GM19023 (cell line): ENCODE data around the gene MYPN.

Source experiments
- ATAC-seq: cut with Tn5 transposase; IDR thresholded peaks from one replicate; pipeline ENCODE4 v1.9.1; 2021; ENCODE audit warnings: mild to moderate bottlenecking, moderate library complexity; ENCODE audit not compliant: unreplicated experiment

MYPN gene

GRCh38 chr10:68088740-68089139 lies 20.5 kb upstream of the MYPN start:
- ATAC-seq: no peak

- ATAC-seq: no peak
These were observed 18.7 kb upstream of the MYPN start for GRCh38 chr10:68090586-68090985.

GRCh38 chr10:68092512-68092911 lies 16.8 kb upstream of the MYPN start:
- no peak for ATAC-seq

- no peak for ATAC-seq
These were observed 14.1 kb upstream of the MYPN start for GRCh38 chr10:68095153-68095552.

GRCh38 chr10:68096913-68097516 lies 12.3 kb upstream of the MYPN start:
- no peak for ATAC-seq

- no peak for ATAC-seq
These were observed 9.6 kb upstream of the MYPN start for GRCh38 chr10:68099736-68100135.

GRCh38 chr10:68101066-68101465 lies 8.2 kb upstream of the MYPN start:
- no peak for ATAC-seq

- no peak for ATAC-seq
These were observed 5.9 kb upstream of the MYPN start for GRCh38 chr10:68103261-68103878.

- ATAC-seq: no peak
These were observed 5.4 kb upstream of the MYPN start for GRCh38 chr10:68103901-68104300.

- ATAC-seq: no peak
These were observed 3.5 kb upstream of the MYPN start for GRCh38 chr10:68105820-68106219.

- ATAC-seq: no peak
These were observed 2.6 kb upstream of the MYPN start for GRCh38 chr10:68106656-68107055.

- no peak for ATAC-seq
These were observed 1.6 kb upstream of the MYPN start for GRCh38 chr10:68107651-68108050.

GRCh38 chr10:68108051-68108450 lies 1.2 kb upstream of the MYPN start:
- ATAC-seq: no peak

- no peak for ATAC-seq
These were observed 635 bp upstream of the MYPN start for GRCh38 chr10:68108653-68109052.

- no peak for ATAC-seq
These were observed 739 bp downstream of the MYPN start for GRCh38 chr10:68110027-68110426.

- ATAC-seq: no peak
These were observed 2.3 kb downstream of the MYPN start for GRCh38 chr10:68111584-68111983.

GRCh38 chr10:68112837-68113236 lies 3.5 kb downstream of the MYPN start:
- no peak for ATAC-seq

- no peak for ATAC-seq
These were observed 9.4 kb downstream of the MYPN start for GRCh38 chr10:68118657-68119056.

- no peak for ATAC-seq
These were observed 11.9 kb downstream of the MYPN start for GRCh38 chr10:68121020-68121743.

- no peak for ATAC-seq
These were observed 12.6 kb downstream of the MYPN start for GRCh38 chr10:68121852-68122251.

GRCh38 chr10:68124718-68125117 lies 15.4 kb downstream of the MYPN start:
- no peak for ATAC-seq

- no peak for ATAC-seq
These were observed 16.5 kb downstream of the MYPN start for GRCh38 chr10:68125772-68126171.
